Transverse colon (tissue), 4 donors: ENCODE data around the gene ATP9B. TPM values are rescaled to one million over a fixed set of nuclear protein-coding genes. Genes with fewer than 3 reads are reported as not detected.

Experiments
- DNase-seq: peaks from one replicate; pipeline ENCODE4 v3.0.0-alpha.2; 2019
- H3K27ac ChIP-seq, 4 donors: fragments of 200-600 bp; sonication (generic); 2 replicates each; pipeline ENCODE4 v1.5.1; 2016 to 2018; ENCODE audit warnings: inconsistent platforms in 4 of 4
- H3K27me3 ChIP-seq: fragments of 200-600 bp; sonication (generic); 2 replicates; pipeline ENCODE4 v1.5.1; 2017; ENCODE audit warnings: inconsistent platforms
- H3K36me3 ChIP-seq, 4 donors: fragments of 200-600 bp; sonication (generic); 2 replicates each; pipeline ENCODE4 v1.5.1; 2017 to 2019; ENCODE audit warnings: inconsistent platforms in 4 of 4
- H3K4me1 ChIP-seq, 4 donors: fragments of 200-600 bp; sonication (generic); 2 replicates each; pipeline ENCODE4 v1.5.1; 2017 to 2020; ENCODE audit warnings: inconsistent platforms in 4 of 4
- H3K4me3 ChIP-seq, 4 donors: fragments of 200-600 bp; sonication (generic); 1 replicate in 1 of 4; 2 replicates in 3 of 4; pipeline versions ENCODE4 v1.5.1 to v1.6.1; 2017 to 2019; ENCODE audit warnings: inconsistent platforms in 4 of 4
- H3K9me3 ChIP-seq, 2 donors: fragments of 200-600 bp; sonication (generic); 2 replicates each; pipeline ENCODE4 v1.5.1; 2017 to 2019; ENCODE audit warnings: inconsistent platforms in 2 of 2
- CTCF ChIP-seq, 5 experiments: fragments of 200-600 bp in 3 of 5; fragments of 450-650 bp in 2 of 5; sonication (generic) in 3 of 5; IDR thresholded peaks; 1 replicate in 2 of 5; 2 replicates in 3 of 5; pipeline ENCODE4 v1.5.1; 2016 to 2017; ENCODE audit warnings: antibody characterized with exemption in 5 of 5, inconsistent platforms in 3 of 5, mild to moderate bottlenecking in 2 of 5, moderate library complexity in 1 of 5
- EP300 ChIP-seq: sonication (generic); formaldehyde crosslinking; IDR thresholded peaks from one replicate; pipeline ENCODE4 v1.6.1; 2017; ENCODE audit warnings: antibody characterized with exemption, low read depth
- POLR2A ChIP-seq: fragments of 450-650 bp; IDR thresholded peaks from one replicate; pipeline ENCODE4 v1.6.1; 2016; ENCODE audit warnings: antibody characterized with exemption, mild to moderate bottlenecking, moderate library complexity
- POLR2AphosphoS5 ChIP-seq, 3 donors: sonication (generic); formaldehyde crosslinking; IDR thresholded peaks; one replicate each; pipeline ENCODE4 v1.6.1; 2016; ENCODE audit warnings: antibody characterized with exemption in 3 of 3
- WGBS, 2 donors: methylation state at CpG; one replicate each; pipeline ENCODE4 v1.1.5; 2018; ENCODE audit warnings: low coverage in 1 of 2; 5-methylcytosine and 5-hydroxymethylcytosine counted together
- in situ Hi-C, 4 donors: fragments of 200-750 bp; cut with MboI; loops; one replicate each; pipeline versions ENCODE4 v1.15.0 to v1.15.1; 2017; ENCODE audit warnings: low sequenced_read_pairs in 3 of 4, low pct_ligation_motif_present in 1 of 4, low pct_unique_long_range_greater_than_20kb in 1 of 4
- intact Hi-C: fragments of 100-400 bp; cut with DNase I; formaldehyde crosslinking; loops from one replicate; pipeline ENCODE4 v1.15.1; 2023; ENCODE audit warnings: low total_unique reads
- total RNA-seq, 4 donors: library from RNA; depleted of rRNA; stranded (reverse); fragments of >200 nt; gene quantifications; one replicate each; pipeline ENCODE4 v1.1.0, GENCODE V29; 2016

The ATP9B gene
- total RNA-seq, 4 donors from 2014 or later, result 36.3 to 70.3 (median 41.6) TPM

GRCh38 chr18:79208906-79209305, 139.7 kb downstream of the ATP9B start:
- 89 to 90% methylated on average over 2 to 3 of the region's 5 CpGs for WGBS, 2 donors
- no peaks in the 10 kb centered on the region for H3K4me1 ChIP-seq
- no peaks in the 10 kb centered on the region for H3K9me3 ChIP-seq
- H3K4me3 ChIP-seq, result no peak overlapping the region
- TF ChIP-seq CTCF (IDR thresholded peaks at IDR 0.05) (no peak), POLR2A (no peak), POLR2AphosphoS5 (IDR thresholded peaks at IDR 0.05) (no peak), EP300 (no peak)
- peaks cover 0 to 9% (median 0%) of the 10 kb centered on the region in 4 donors for H3K36me3 ChIP-seq
- H3K27ac ChIP-seq, result no peak overlapping the region
- no peak for DNase-seq
- in situ Hi-C loops, result no loop called here
- H3K27me3 ChIP-seq, result no peaks in the 10 kb centered on the region
- intact Hi-C loops, result no loop called here

- 80 to 91% methylated on average over 2 to 16 of the region's 16 CpGs for WGBS, 2 donors
- H3K27me3 ChIP-seq, result no peaks in the 10 kb centered on the region
- no peak for DNase-seq
- no peaks in the 10 kb centered on the region for H3K4me1 ChIP-seq
- no peak overlapping the region for H3K4me3 ChIP-seq
- H3K36me3 ChIP-seq, result peaks cover 0 to 9% (median 0%) of the 10 kb centered on the region in 4 donors
- H3K27ac ChIP-seq, result no peak overlapping the region
- no peak for TF ChIP-seq CTCF (IDR thresholded peaks at IDR 0.05)
- no peak for TF ChIP-seq EP300
- no peak for TF ChIP-seq POLR2AphosphoS5 (IDR thresholded peaks at IDR 0.05)
- TF ChIP-seq POLR2A, result no peak
- H3K9me3 ChIP-seq, result no peaks in the 10 kb centered on the region
- in situ Hi-C loops (no loop called here), intact Hi-C loops (no loop called here)
Measured at GRCh38 chr18:79210002-79210910, 141.1 kb downstream of the ATP9B start.

GRCh38 chr18:79211844-79212243, 142.7 kb downstream of the ATP9B start:
- Histone ChIP-seq H3K9me3 (no peaks in the 10 kb centered on the region), H3K36me3 (peaks cover 0 to 8% (median 0%) of the 10 kb centered on the region in 4 donors), H3K4me1 (no peaks in the 10 kb centered on the region), H3K27me3 (no peaks in the 10 kb centered on the region), H3K4me3 (no peak overlapping the region), H3K27ac (no peak overlapping the region)
- intact Hi-C loops (no loop called here), in situ Hi-C loops (no loop called here)
- no peak for DNase-seq
- whole genome bisulfite sequencing, 2 donors, result 85 to 89% methylated on average over 5 of the region's 5 CpGs
- TF ChIP-seq EP300 (no peak), POLR2AphosphoS5 (IDR thresholded peaks at IDR 0.05) (no peak), POLR2A (no peak), CTCF (IDR thresholded peaks at IDR 0.05) (no peak)

GRCh38 chr18:79214056-79214455, 144.9 kb downstream of the ATP9B start:
- intact Hi-C loops, result no loop called here
- 87 to 95% methylated on average over 3 of the region's 3 CpGs for WGBS, 2 donors
- Histone ChIP-seq H3K36me3 (no peaks in the 10 kb centered on the region), H3K9me3 (no peaks in the 10 kb centered on the region), H3K27ac (no peak overlapping the region), H3K27me3 (no peaks in the 10 kb centered on the region), H3K4me1 (peaks cover 0 to 6% (median 0%) of the 10 kb centered on the region in 4 donors), H3K4me3 (no peak overlapping the region)
- in situ Hi-C loops, result no loop called here
- no peak for DNase-seq
- TF ChIP-seq POLR2A, result no peak
- TF ChIP-seq POLR2AphosphoS5 (IDR thresholded peaks at IDR 0.05), result no peak
- no peak for TF ChIP-seq CTCF (IDR thresholded peaks at IDR 0.05)
- TF ChIP-seq EP300, result no peak
